ENCODE results near the gene GEN1.

The GEN1 gene

DNA sequence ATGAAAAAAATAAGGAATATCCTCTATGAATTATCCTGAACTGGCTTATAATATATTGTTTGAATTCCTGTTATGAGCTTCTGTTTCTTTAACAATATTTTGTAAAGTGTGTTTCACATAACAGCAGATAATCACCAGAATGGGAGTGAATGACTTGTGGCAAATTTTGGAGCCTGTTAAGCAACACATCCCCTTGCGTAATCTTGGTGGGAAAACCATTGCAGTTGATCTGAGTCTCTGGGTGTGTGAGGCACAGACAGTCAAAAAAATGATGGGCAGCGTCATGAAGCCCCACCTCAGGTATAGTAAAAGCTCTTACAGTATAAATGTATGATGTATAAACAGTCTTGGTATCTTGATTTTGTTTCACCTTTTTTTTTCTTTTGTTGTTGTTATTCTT lies 5.9 kb downstream of the GEN1 start:
- POLR2A ChIA-PET (ENCODE audit: low non-redundant PET) = no interaction called here
- TF ChIP-seq, protein P1, sequence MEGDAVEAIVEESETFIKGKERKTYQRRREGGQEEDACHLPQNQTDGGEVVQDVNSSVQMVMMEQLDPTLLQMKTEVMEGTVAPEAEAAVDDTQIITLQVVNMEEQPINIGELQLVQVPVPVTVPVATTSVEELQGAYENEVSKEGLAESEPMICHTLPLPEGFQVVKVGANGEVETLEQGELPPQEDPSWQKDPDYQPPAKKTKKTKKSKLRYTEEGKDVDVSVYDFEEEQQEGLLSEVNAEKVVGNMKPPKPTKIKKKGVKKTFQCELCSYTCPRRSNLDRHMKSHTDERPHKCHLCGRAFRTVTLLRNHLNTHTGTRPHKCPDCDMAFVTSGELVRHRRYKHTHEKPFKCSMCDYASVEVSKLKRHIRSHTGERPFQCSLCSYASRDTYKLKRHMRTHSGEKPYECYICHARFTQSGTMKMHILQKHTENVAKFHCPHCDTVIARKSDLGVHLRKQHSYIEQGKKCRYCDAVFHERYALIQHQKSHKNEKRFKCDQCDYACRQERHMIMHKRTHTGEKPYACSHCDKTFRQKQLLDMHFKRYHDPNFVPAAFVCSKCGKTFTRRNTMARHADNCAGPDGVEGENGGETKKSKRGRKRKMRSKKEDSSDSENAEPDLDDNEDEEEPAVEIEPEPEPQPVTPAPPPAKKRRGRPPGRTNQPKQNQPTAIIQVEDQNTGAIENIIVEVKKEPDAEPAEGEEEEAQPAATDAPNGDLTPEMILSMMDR (conservative IDR thresholded peaks at IDR 0.05; ENCODE audit: low read depth) = no peak
- H3K27ac ChIP-seq = no peak overlapping the region
- no peak for DNase-seq (ENCODE audit: low spot score)
- CTCF ChIA-PET = no interaction called here

DNA sequence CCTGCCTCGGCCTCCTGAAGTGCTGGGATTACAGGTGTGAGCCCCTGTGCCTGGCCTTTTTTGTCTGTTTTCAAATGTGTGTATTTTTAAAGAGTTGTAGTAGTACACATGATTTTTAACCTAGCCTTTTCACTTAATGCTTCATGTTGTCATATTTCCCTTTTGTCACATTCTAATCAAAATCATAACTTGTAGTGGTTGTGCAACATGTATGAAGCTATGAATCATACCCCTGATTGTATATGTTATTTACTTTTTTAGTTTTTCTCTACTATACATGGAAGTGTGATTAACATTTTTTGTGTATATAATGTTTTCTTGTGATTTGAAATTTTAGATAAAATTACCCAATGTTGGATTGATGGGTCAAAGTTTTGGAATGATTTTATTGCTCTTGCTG lies 8.5 kb downstream of the GEN1 start:
- H3K27ac ChIP-seq = no peak overlapping the region
- TF ChIP-seq, protein P1 (conservative IDR thresholded peaks at IDR 0.05; ENCODE audit: low read depth) = no peak
- ChIA-PET CTCF (interaction anchor here (0.9 kb wide), 1 partner anchor 14 kb away, joined by 3 read pairs; no protein-coding TSS in a partner anchor), POLR2A (ENCODE audit: low non-redundant PET) (no interaction called here)
- no peak for DNase-seq (ENCODE audit: low spot score)

DNA sequence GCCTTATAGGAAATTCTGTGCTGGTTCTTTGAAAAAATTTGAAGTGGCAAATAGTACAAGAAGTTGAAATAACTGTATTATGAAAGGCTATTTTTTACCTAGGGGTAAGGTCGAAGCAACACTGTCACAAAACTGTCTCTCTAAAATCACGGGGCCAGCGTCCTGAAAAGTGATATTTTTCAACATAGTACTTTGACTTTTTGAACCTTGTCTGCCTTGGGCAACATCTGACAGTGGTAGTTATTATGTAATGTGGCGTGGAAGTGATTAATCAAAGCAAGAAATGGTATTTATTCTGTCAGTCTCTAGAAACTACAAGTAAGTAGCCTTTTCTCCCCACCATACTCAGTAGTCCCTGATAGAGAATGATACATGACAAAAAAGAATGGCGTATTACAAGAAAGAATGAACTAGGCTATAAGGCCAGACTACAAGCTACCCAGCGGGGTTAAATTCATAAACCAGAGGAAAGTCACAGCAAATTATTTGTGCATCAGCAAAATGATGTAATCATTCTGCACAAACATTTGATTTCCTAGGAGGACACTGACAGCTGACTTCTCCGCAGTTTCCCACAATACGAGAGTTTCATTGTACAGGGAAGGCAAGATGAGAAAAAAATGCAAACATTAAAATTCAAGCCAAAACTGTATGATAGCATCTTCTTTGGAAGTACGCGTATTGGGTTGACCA lies 9.8 kb downstream of the GEN1 start:
- no peak for DNase-seq (ENCODE audit: low spot score)

DNA sequence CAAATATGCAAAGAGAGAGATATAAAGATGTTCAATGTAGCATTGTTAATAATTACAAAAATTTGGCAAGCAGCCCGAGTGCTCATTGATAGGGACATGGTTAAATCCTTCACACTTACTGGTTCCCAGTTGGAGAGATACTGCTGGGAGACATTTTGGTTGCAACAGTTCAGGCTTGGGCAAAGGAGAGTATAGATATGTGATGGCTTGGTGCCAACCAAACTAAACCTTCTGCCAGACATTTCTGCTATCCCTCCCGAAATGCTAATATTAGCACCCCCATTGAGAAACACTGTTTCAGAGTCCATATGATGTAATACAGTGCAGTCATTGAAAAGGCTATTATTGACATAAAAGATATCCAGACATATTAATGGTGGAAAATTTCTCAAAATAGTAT lies 11.5 kb downstream of the GEN1 start:
- CTCF ChIA-PET = interaction anchor here (0.7 kb wide), 1 partner anchor 41 kb away, joined by 3 read pairs; no protein-coding TSS in a partner anchor
- no peak for DNase-seq (ENCODE audit: low spot score)
- TF ChIP-seq, protein P1 (conservative IDR thresholded peaks at IDR 0.05; ENCODE audit: low read depth) = no peak
- POLR2A ChIA-PET (ENCODE audit: low non-redundant PET) = no interaction called here
- no peak overlapping the region for H3K27ac ChIP-seq

More for the DNA sequence above, 9.8 kb downstream of the GEN1 start:
- POLR2A ChIA-PET (ENCODE audit: low non-redundant PET) = no interaction called here
- no peak overlapping the region for H3K27ac ChIP-seq
- CTCF ChIA-PET = no interaction called here
- TF ChIP-seq, protein P1 (conservative IDR thresholded peaks at IDR 0.05; ENCODE audit: low read depth) = no peak

DNA sequence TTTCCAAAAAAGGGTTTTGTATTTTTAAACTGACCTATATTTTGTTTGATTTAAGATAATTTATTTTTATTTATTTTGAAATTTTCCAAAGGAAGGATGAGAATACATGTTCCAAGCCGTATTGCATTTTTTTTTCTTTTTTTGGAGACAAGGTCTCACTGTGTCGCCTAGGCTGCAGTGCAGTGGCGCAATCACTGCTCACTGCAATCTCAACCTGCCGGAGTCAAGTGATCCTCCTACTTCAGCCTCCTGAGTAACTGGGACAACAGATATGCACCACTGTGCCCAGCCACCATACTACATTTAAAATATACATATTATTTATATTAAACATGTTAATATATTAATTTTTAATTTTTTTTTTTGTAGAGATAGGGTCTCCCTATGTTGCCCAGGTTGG lies 15.0 kb downstream of the GEN1 start:
- no peak for DNase-seq (ENCODE audit: low spot score)
- CTCF ChIA-PET = no interaction called here
- TF ChIP-seq, protein P1 (conservative IDR thresholded peaks at IDR 0.05; ENCODE audit: low read depth) = no peak
- POLR2A ChIA-PET (ENCODE audit: low non-redundant PET) = no interaction called here
- no peak overlapping the region for H3K27ac ChIP-seq

DNA sequence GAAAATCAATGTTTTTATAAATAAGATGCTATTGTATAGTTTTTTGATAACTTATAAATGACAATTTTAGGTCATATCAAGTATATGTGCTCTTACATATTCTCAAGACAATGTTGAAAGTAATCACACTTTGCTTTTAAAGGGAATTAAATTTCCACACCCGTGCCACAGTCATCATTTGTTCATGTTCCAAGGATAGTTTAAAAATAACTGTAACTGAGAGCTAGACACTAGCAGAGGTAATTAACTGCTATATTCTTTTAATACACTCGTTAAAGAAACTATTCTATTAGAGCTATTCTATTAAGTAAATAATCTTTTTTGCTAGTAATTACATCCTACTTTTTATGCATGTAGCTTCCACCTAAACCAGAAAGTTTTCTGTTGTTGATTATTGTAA lies 18.0 kb downstream of the GEN1 start:
- TF ChIP-seq, protein P1 (conservative IDR thresholded peaks at IDR 0.05; ENCODE audit: low read depth) = no peak
- ChIA-PET CTCF (no interaction called here), POLR2A (ENCODE audit: low non-redundant PET) (no interaction called here)
- no peak for DNase-seq (ENCODE audit: low spot score)
- no peak overlapping the region for H3K27ac ChIP-seq

Data from RWPE1 (cell line).